T-helper 22 cell (primary cell): ENCODE data around the gene ADCK1.
"Not testable (repeated sequence)": the region's sequence is repeated elsewhere in the genome, so short reads cannot be mapped to it uniquely, and the experiment has no call there.

Source experiments
- DNase-seq: peaks from one replicate; pipeline ENCODE4 v3.0.0-alpha.2; 2020; ENCODE audit warnings: low read depth

Gene ADCK1, protein sequence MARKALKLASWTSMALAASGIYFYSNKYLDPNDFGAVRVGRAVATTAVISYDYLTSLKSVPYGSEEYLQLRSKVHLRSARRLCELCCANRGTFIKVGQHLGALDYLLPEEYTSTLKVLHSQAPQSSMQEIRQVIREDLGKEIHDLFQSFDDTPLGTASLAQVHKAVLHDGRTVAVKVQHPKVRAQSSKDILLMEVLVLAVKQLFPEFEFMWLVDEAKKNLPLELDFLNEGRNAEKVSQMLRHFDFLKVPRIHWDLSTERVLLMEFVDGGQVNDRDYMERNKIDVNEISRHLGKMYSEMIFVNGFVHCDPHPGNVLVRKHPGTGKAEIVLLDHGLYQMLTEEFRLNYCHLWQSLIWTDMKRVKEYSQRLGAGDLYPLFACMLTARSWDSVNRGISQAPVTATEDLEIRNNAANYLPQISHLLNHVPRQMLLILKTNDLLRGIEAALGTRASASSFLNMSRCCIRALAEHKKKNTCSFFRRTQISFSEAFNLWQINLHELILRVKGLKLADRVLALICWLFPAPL

DNA sequence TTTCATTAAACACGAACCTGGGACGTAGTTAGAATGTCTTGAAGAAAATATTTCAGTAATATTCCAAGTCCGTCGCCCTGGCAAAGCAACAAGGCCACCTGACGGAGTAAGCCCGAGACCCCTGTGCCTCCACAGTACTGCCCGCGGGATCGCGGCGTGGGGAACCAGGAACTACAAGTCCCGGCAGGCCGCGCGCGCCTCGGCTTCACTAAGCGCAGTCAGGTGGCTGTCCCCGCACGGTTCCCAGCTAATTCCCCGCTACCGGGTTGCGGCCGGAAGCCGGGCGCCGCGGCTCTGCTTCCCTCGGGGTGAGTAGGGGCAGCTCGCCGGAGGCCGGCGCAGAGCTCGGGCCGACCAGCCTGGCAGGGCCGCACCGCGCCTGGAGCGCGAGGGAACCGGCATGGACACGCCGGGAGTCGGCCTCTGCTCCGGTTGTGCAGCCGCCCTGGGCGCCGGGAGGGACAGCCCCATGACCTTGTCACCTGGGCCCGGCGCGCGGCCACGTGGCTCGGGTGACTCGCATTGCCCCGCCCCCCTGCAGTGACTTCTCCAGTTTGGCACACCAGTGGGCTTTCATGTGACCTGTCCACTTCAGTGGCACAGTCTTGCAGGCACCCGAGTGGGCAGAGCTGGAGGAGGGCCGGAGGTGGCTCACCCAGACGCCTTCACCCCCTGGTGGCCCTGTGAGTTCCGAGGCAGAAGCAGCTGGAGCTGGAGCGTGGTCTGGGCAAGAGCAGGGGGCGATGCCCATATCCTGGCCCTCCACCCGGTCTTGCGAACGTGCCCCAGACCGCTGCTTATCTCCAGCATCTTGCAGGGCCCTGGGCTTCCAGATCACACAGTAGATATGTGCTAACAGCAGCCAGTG lies at the start of gene ADCK1:
ADCK1 (plus strand) TSS at position 247 of the 868 bp plus-strand sequence. CDS start 18,870 bp downstream, outside the sequence.
- peak; percentile 69 for DNase-seq

DNA sequence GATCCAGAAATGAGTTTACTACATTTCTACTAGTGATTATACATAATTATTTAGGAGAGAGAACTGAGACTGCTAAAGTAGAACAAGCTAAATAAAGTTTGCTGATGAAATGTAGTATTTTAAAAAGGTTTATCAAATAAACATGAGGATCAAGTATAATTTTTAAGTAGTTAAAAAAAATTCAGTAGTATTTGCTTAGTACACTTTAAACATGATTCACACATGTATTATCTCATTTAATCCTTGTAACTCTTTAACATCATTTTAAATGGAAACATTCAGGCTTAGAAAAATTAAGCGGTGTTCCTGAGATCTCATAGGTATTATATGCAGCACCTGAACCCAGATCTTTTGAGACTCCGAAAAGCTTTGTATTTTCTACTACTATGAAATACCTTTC lies 47.6 kb upstream of the ADCK1 start:
- DNase-seq, result no peak

DNA sequence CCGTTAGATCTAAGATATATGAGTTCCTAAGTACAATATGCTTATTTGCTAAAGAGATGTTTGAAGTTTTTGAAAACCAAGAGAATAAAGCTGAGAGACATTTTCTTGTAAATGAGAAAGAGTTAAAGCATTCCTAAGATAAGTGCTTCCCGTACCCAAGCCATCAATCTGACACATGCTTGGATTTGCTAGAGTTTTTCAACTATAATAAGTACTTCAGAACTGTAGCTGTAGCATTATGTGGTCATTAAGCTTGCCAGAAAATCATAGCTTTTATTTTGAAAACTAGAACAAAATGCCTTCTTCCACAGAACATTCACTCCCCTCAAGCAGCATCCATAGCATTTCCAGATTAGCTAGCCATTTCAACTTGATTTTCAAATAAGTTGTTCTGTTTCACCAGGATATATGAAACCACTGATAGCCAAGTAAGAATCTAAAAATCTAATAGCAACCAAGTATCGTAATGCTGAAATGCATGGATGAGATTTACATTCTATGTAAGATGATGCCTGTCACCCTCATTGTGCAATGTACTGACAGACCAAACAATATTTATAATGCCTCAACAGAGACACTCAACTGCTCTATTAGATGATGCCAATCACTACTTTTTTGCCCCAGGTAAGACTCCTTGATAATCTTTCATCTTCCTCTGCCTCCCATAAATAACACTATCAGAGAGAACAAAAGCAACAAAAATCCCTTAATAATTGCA lies 47.0 kb upstream of the ADCK1 start:
- DNase-seq, result no peak

DNA sequence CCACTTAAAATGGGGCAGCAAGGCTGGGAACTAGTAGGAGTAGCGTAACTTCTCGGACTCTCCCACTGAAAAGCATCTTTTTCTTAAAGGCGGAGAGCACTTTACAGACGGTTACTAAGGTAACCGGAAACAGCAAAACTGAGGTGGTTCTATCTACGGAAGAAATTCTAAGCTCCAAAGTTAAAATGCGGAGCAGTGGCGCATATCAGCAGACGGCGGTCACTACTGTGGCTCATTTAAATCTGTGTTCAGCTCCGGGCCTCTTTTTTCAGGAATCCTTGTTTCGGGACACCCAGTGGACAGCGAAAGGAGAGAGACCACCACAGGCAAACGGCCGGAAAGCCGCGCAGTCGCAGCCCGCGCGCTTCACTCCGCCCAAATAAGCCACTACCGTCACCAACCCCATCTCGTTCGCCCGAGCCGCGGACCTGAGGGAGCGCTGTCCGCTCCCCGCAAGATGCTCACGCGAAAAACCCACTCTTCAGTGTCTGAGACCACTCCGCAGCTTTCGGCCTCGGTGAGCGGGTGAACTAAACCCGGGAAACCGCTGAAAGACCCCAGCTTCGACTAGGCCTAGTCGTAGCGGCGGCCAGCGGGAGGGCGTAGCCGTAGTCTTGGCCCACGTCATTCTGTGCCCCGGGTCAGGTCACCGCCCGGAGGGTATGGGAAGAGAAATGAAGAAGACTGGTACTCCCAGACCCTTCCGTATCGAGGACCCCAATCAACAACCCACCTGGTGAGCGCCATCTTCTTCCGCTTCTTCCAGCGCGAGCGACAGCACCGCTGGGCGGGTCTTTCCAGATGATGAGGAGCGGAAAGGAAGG lies 39.3 kb upstream of the ADCK1 start, which contains the start of gene SNW1:
SNW1 (minus strand) TSS at position 776 of the 824 bp plus-strand sequence; CDS start at position 747, 29 bp downstream.
- DNase-seq, result peak; percentile 86

DNA sequence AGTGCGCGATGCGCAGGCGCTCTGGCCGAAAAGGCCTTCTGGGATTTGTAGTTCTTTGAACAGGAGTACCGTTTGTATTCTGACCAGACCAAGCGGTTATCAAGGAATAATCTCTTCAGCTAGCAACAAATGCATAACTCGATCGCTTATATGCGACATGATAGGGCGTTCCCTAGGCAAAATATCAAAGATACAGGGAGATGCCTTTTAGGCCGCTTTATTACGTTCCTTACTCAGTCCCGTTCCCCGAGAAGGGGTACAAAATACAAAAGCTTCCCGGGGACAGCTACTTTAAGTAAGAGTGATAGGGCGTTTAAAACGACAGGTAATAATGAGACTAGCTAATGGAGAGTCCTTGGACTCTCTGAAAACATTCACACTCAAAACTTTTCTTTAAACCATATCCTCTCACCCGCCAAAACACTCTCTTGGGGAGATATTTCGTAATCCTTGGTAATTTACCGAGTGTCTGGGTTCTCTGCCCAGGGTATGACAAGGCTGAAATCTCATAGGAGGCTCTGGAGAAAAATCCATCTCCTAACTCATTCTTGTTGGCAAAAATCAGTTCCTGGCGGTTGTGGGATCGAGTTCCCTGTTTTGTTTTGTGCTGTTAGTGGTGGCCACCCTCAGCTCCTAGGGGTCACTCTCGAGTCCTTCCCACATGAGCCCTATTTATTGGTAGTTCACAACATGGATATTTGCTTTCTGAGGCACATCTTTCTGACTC lies 38.5 kb upstream of the ADCK1 start:
- DNase-seq, result no peak

DNA sequence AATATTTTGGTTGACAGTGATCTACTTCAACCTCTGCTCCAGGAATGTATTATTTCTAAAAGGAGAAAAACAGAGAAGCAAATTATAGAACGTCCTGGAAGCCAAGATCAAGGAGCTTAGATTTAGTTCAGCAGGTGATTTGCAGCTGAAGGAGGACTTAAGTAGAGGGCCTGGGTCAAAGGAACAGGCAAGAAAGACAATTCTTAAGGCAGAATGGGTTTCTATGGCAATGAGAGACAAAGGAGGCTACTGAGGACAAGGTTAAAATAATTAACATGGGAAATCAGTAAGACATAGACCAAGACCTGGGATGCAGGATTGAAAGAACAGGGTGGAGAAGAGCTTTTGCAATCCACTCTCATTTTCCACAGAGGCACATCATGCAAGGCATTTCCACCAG lies 36.6 kb upstream of the ADCK1 start:
- DNase-seq, result no peak

DNA sequence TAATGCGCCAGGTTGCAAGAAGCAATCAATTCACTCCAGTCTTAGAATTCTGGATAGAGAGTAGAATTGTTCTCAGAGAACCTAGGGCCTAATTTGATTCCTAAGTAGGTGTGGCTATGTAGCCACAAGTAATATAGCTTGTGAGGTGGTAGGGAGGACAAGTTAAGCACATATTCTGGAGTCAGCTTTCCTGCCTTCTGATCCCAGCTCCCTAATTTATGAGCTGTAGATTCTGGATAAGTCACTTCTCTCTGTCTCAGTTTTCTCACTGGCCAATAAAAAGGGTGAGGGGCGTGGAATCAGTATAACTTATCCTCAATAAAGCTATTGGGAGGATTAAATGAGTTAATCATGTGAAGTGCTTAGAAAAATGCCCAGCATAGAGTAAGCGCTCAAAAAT lies 35.9 kb upstream of the ADCK1 start:
- DNase-seq, result no peak

DNA sequence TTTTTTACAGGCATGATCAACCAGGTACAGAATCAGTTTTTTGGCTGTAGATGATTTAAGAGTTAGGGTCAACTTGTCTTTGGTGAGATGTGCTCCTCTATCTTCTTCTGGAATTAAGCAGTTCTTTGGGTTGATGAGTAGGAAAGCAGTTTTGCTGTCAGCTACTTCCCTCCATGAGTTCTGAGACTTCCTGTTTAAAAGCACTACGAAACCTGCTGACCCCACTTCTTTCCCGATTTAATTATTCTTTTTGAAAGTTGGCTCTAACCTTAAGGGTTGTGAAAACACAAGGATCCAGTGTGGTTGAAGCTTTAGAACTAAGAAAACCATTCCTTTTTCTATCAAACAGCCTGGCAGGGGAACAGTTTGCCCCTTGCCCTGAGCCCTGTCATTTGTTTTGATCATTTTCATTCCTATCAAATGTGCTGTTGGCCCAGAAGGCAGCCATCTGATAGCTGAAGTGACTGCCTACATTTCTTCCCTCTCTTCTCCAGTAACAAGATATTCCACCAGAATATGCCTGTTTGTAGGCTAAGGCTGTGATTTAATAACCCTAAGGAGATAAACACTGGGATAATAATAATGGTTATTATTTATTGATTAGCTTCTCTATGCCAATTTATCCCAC lies 31.4 kb upstream of the ADCK1 start:
- DNase-seq, result not testable (repeated sequence)

DNA sequence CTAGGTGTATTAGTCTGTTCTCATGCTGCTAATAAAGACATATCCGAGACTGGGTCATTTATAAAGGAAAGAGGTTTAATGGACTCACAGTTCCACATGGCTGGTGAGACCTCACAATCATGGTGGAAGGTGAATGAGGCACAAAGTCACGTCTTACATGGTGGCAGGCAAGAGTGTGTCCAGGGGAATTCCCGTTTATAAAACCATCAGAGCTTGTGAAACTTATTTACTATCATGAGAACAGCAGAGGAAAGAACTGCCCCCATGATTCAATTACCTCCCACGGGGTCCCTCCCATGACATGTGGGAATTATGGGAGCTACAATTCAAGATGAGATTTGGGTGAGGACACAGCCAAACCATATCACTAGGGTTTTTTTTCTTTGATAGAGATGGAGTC lies 25.9 kb upstream of the ADCK1 start:
- not testable (repeated sequence) for DNase-seq

DNA sequence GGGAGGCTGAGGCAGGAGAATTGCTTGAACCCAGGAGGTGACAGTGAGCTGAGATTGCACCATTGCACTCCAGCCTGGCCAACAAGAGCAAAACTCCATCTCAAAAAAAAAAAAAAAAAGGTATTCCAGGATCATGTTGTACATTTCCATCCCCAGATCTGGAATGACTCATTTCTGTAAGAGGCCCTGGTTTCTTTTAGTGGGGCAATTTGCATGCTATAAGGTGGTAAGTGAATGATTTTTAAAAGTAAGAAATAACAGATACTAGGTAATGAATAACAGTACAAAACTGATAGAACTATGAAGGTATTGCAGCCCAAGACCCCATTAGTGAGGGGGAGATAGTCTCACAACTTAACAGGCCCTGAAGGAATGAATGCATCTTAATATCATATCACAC lies 17.7 kb upstream of the ADCK1 start:
- DNase-seq, result no peak

DNA sequence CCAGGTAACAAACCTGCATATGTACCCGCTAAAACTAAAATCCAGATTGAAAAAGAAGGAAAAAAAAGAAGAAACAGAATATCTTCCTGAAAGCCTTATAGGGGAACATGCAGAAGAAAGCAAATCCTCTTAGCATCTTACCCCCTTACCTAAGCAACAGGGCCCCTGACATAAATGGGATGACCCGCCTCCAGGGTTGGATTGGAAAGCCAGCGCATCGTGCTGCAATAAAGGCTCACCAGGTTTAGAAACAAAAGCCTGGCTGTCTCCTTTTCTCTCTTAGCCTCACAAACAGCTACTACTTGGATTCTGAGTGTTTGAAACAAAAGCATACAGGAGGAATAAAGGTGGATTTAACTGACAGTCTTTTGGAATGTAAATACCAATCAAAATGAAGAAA lies 13.8 kb upstream of the ADCK1 start:
- DNase-seq, result no peak

DNA sequence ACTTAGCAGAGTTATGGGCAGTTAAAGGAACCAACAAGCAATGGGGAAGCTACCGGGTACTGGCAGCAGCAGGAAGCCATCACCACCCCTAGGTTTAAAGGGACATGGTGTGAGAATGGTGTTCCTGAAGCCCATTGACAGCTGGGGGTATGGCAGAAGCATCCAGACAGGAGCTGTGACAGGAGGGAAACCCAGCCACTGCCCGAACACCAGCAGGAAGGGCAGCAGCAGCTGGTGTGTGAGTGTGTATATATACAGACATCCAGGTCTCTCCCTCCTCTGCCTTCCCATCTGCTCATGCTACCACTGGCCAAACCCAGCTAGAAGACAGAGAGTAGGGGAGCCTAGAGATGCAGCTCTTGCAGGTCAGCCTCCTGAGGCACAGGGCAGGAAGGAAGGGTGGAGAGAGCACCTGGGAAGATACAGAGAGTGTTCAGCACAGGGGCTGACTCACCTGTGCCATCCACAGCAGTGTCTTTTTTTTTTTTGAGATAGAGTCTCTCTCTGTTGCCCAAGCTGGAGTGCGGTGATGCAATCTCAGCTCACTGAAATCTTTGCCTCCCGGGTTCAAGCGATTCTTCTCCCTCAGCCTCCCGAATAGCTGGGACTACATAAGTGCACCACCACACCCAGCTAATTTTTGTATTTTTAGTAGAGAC lies 9.2 kb upstream of the ADCK1 start:
- no peak for DNase-seq

DNA sequence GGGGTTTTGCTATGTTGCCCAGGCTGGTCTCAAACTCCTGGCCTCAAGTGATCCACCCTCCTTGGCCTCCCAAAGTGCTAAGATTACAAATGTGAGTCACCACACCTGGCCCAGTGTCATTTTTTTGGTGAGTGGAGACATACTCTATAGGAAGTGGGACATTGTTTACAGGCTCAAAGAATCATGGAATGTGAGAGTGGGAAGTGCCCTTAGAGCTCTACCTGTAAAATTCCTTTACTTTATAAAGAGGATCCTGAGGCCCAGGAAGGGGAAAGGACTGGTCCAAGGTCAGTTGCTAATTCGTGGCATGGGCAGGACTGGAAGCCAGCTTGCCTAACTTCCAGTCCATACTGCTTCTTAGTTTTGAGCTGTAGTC lies 8.7 kb upstream of the ADCK1 start:
- DNase-seq, result no peak

DNA sequence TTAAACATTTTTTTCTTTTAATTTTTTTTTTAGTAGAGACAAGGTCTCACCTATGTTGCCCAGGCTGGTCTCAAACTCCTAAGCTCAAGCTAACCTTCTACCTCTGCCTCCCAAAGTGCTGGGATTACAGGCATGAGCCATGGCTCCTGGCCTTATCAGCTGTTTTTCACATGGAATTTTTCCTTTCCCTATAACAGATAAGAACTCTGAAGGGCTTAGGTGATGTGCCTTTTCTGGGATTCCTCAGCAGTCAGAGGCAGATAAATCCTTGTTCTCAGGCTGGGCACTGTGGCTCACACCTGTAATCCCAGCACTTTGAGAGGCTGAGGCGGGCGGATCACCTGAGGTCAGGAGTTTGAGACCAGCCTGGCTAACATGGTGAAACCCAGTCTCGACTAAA lies 6.7 kb upstream of the ADCK1 start:
- not testable (repeated sequence) for DNase-seq

DNA sequence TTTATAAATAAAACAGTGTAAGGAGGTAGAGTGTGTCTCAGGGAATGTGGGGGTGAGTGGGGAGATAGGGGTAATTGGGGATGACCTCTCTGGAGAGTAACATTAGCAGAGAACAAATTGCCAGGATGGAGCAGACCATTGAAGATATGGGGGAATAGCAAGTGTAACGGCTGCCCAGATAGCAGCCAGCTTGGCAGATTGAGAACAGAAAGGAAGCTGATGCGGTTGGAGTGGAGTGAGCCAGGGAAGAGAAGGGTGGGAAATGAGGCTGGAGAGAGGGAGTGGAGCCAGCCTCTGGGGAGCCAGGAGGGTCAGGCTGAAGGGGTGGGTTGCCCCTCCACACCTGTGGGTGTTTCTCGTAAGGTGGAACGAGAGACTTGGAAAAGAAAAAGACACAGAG lies 5.6 kb upstream of the ADCK1 start:
- no peak for DNase-seq

DNA sequence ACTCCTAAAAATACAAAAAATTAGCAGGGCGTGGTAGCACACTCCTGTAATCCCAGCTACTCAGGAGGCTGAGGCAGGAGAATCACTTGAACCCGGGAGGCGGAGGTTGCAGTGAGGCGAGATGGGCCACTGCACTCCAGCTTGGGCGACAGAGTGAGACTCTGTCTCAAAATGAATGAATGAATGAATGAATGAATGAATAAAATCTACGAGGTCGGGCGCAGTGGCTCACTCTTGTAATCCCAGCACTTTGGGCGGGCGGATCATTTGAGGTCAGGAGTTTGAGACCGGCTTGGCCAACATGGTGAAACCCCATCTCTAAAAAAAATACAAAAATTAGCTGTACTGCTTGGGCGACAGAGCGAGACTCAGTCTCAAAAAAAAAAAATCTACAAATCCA lies 453 bp upstream of the ADCK1 start:
- DNase-seq, result not testable (repeated sequence)

DNA sequence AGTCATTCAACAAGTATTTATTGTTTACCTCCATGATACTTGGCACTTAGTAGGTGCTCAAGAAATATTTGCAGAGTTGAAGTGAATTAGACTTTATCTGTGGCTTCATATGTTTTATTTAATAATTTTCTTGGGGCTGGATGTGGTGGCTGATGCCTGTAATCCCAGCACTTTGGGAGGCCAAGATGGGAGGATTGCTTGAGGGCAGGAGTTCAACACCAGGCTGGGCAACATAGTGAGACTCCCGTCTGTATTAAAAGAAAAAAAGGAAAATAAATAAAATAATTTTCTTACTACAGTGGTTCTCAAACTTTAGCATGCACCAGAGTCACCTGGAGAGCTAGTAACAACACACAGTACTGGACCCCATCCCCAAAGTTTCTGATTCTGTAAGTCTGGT lies 905 bp downstream of the ADCK1 start:
- no peak for DNase-seq

DNA sequence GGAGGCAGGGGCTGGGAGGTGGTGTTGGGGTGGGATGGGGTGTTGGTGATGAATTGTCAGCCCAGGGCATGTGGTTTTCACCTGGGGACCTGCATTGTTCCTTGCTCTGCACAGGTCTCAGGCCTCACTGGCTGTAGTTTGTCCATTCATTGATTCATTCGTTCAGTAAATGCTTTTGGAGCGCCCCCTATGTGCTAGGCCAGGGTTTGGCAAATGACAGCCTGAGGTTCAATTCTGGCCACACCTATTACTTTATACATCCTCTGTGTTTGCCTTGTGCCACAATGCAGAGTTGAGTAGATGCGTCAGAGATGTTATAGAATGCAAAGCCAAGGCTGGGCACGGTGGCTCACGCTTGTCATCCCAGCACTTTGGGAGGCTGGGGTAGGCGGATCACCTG lies 4.7 kb downstream of the ADCK1 start:
- no peak for DNase-seq

DNA sequence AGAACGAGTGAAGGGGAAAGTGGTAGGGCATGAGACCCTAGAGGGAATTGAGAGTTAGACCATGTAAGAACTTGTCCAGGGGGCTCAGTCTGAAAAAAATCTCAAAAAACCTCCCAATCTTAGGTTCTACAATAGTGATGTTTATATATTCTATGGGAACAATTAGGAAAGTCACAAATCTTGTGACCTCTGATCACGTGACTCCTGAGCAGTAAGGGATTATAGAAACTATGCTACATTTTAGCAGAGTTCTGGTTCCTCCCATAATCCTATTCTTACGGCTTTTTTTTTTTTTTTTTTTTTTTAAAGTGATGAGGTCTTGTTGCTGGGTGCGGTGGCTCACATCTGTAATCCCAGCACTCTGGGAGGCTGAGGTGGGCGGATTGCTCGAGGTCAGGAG lies 5.8 kb downstream of the ADCK1 start:
- DNase-seq, result no peak

DNA sequence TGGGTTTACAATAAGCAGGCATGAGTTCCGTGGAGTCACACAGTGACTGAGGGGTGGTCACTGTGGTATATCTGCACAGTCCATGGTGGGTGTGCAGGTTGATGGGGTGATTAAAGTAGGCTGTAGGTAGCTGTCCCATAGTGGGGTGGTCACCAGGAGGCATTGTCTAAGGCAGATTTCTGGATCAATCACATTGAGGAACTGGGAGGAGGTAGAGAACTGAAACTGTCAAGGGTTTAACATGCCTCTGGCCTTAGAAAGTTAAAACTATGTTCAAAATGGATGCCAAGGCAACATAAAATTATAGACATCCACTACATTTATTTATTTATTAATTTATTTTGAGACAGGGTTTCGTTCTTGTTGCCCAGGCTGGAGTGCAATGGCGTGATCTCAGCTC lies 8.3 kb downstream of the ADCK1 start:
- DNase-seq, result no peak
